H1 (cell line): ENCODE measurements around the gene AIF1. TPM values are rescaled to one million over a fixed set of nuclear protein-coding genes. Genes with fewer than 3 reads are reported as not detected.

Experiments
- ATF2 ChIP-seq: IDR thresholded peaks from 2 replicates; pipeline ENCODE4 v1.6.1; 2012; ENCODE audit warnings: low read length, inconsistent platforms
- CHD1 ChIP-seq: IDR thresholded peaks from 2 replicates; pipeline ENCODE4 v1.6.1; 2012; ENCODE audit warnings: low read depth, low read length, improper control_type of control experiment
- E2F6 ChIP-seq: IDR thresholded peaks from 2 replicates; pipeline ENCODE4 v1.6.1; 2012; ENCODE audit warnings: inconsistent platforms
- EGR1 ChIP-seq: IDR thresholded peaks from 2 replicates; pipeline ENCODE4 v1.6.1; 2011; ENCODE audit warnings: low read depth, low read length, borderline replicate concordance
- KDM5A ChIP-seq: fragments of 200-600 bp; IDR thresholded peaks from 2 replicates; pipeline ENCODE4 v1.7.1; 2012; ENCODE audit warnings: mild to moderate bottlenecking, low read length, inconsistent platforms, mixed read lengths
- RNF2 ChIP-seq: fragments of 200-900, 300-1000 bp; sonication (generic); IDR thresholded peaks from 2 replicates; pipeline ENCODE4 v1.7.1; 2016; ENCODE audit warnings: borderline replicate concordance, low read depth, mild to moderate bottlenecking, antibody characterized with exemption, low read length; ENCODE audit not compliant: poor library complexity, severe bottlenecking; ENCODE audit errors: missing control alignments
- RXRA ChIP-seq: IDR thresholded peaks from 2 replicates; pipeline ENCODE4 v1.6.1; 2011; ENCODE audit warnings: low read depth, mild to moderate bottlenecking, low read length, moderate library complexity; ENCODE audit not compliant: insufficient read depth
- polyA plus RNA-seq, 7 experiments: library from polyadenylated mRNA; depleted of rRNA in 3 of 7; stranded (reverse) in 5 of 7; unstranded in 2 of 7; fragments of >200 nt in 5 of 7; fragments of 200-250 nt in 2 of 7; gene quantifications; 1 replicate in 5 of 7; 2 replicates in 1 of 7; 4 replicates in 1 of 7; pipeline versions ENCODE4 v1.2.1 to v1.2.3, GENCODE V29; 2011 to 2013; ENCODE audit warnings: missing spikeins in 2 of 7, mixed read lengths in 2 of 7
- total RNA-seq: library from RNA; stranded (reverse); fragmentation: NEBNext Ultra II Directional; extraction: Animal tissue kit (Norgen Biotek cat#: 25700); gene quantifications from 2 replicates; pipeline ENCODE4 v1.2.1, GENCODE V29; 2021

Gene AIF1
- total and polyA plus RNA-seq, 2 of the 8 experiments (the other 6 are each of a cell fraction or from before 2014, with no cell fraction given): 6.3 to 9.8 TPM

- TF ChIP-seq ATF2: peak; percentile 93; the same call in 1 of the 2 replicates
- peak; percentile 45; the same call in 1 of the 2 replicates for TF ChIP-seq CHD1
- peak; percentile 83 for TF ChIP-seq EGR1
- no peak for TF ChIP-seq RXRA
- peak; percentile 96 for TF ChIP-seq E2F6
- no peak for TF ChIP-seq KDM5A
- TF ChIP-seq RNF2: no peak
These were observed 5.0 kb downstream of the AIF1 start (continued) for GRCh38 chr6:31619805-31620585.
